Activated T-helper 9 cell treated with anti-CD3 and anti-CD28 coated beads, Interleukin-2, amount 50 U/mL, for 16 hours (primary cell): ENCODE results near the gene ELMO3.

Experiments
- DNase-seq: peaks from one replicate; pipeline ENCODE4 v3.0.0-alpha.2; 2020; ENCODE audit warnings: low read depth

The ELMO3 gene

DNA sequence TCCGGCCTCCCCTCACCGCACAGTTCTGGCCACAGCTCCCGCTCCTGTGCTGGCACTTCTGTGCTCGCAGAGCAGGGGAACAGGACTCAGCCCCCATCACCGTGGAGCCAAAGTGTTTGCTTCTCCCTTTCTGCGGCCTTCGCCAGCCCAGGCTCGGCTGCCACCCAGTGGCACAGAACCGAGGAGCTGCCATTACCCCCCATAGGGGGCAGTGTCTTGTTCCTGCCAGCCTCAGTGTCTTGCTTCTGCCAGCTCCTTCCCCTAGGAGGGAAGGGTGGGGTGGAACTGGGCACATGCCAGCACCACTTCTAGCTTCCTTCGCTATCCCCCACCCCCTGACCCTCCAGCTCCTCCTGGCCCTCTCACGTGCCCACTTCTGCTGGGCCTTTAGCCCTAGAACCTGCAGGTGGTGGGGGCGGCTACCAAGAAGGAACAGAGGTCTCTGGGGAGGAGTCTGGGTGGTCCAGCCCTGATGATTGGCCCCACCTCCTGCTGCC, 645 bp upstream of the ELMO3 start:
- no peak for DNase-seq

DNA sequence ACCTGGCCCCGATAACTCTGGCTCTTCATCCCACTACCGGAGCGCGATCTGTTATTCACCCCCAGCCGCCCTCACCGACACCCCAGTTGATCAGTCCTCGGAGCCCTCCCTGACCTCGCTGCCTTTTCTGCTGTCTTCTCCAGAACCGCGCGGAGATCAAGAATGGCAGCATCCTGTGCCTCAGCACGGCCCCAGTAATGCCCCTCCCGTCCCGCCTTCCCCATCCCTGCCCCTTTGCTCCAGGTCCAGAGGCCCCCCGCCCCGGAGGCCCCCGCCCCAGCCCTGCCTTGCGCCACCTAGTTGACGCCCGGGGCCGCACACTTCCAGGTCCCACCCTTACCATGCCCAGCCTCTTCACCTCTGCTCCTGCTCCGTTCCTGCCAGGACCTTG, 872 bp downstream of the ELMO3 start:
- no peak for DNase-seq

DNA sequence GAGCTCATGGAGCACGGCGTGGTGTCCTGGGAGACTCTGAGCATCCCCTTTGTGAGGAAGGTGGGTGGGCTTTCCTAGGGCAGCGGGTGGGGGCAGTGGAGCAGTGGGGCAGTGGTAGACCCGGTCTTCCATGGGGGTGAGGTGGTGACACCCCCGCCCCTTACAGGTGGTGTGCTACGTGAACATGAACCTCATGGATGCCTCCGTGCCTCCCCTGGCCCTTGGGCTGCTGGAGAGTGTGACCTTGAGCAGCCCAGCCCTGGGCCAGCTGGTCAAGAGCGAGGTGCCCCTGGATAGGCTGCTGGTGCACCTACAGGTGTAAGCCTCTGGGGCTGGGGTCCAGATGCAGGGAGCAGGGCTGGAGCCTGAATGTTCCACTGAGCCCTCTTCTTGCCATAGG, 1.6 kb downstream of the ELMO3 start:
- no peak for DNase-seq

DNA sequence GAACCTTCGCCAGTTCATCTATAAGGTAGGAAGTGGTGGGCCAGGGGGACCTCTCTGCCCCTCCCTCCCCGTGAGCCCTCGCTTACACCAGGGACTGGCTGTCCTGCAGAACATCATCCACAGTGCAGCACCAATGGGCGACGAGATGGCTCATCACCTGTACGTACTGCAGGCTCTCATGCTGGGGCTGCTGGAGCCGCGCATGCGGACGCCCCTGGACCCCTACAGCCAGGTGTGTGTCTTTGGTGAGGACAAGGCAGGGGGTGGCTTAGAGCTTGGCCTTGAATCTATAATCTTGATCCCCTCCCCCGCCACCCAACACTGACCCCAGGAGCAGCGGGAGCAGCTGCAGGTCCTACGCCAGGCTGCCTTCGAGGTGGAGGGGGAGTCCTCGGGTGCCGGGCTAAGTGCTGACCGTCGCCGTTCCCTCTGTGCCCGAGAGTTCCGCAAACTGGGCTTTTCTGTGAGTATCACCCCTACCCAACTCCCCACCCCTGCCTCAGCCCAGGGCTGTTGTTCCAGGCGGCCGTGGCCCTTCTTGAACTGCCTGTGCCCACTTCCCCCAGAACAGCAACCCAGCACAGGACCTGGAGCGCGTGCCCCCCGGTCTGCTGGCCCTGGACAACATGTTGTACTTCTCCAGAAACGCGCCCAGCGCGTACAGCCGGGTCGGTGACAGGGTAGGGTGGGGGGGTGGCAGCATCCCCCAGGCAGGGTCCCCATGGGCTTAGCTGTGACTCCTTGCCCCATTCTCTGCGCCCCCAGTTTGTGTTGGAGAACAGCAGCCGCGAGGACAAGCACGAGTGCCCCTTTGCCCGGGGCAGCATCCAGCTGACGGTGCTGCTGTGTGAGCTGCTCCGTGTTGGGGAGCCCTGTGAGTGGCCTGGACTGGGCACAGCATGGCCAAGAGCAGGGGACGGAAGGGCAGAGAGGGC, 2.7 kb downstream of the ELMO3 start:
- DNase-seq = no peak

DNA sequence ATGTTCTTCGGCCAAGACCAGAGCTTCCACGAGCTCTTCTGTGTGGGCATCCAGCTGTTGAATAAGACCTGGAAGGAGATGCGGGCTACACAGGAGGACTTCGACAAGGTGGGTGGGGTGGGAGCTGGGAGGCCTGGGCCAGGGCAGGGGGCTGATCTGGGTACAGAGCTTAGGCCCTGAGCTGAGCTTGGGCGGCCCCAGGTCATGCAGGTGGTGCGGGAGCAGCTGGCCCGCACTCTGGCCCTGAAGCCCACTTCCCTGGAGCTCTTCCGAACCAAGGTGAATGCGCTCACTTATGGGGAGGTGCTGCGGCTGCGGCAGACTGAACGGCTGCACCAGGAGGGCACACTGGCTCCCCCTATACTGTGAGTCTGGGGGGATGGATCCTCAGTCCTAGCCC, 3.5 kb downstream of the ELMO3 start:
- no peak for DNase-seq

DNA sequence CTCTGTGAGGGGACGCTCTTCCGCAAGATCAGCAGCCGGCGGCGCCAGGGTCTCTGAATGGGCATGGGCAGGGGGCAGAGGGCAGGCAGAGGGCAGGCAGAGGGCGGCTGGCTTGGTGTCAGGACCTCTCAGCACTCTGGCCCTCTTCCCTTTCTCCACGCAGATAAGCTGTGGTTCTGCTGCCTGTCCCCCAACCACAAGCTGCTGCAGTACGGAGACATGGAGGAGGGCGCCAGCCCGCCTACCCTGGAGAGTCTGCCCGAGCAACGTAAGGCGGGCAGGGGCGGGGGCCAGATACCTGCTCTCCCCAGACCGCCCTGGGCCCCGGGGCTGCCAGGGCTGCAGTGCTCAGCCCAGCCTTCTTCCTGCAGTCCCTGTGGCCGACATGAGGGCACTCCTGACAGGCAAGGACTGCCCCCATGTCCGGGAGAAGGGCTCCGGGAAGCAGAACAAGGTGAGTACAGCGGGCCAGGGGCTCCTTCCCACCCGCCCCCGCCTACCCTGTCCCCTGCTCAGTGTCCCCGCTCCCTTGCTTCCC, 4.1 kb downstream of the ELMO3 start:
- DNase-seq = no peak

DNA sequence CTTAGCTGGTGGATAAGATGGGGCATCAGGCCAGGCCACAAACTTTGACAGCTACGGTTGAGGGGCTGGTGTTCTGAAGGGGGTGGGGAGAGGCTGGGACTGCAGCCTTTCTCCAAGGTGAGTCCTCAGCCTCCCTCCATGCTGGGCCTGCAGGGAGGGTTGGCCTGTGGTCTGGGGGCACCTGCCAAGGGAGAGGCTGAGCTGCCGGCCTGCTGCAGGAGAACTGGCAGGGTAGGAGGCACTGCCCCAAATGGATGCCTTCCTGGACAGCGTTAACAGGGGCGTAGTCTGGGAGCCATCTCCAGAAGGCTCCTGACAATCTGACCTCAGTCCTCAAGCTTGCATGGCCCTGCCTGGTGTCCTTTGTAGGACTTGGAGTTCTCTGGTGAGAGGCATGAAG, 5.1 kb downstream of the ELMO3 start:
- DNase-seq = no peak

DNA sequence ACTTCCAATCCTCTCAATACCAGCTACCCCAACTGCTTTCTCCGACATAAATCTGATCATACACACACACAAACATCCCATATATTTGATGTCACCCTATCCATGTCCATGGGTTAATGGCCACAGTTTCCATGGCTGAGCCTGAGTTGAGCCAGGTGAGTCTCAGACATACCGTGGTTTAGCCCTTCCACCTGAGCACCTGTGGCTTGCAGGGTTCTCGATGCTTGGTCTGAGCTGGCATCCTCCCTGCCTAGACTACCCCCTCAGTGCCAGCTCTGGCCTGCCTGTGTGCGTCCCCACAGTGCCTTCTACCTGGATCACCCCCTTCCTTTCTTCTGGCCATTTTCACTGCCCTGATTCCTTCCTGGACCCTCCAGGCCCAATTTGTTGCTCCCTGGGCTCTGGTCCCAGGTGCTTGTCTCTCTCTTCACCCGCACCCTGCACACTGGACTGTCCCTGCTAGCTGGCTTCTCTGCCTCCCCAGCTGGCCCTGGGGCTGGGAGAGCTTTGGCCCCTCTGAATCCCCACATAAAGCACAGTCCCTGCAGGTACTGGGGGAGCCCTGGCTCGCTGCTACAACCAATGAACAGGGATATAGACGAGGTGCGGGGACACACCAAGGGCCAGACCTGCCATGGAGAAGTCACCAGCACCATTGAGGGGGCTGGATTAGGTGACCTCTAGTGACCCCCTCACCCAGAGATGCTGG, 7.4 kb downstream of the ELMO3 start:
- no peak for DNase-seq

DNA sequence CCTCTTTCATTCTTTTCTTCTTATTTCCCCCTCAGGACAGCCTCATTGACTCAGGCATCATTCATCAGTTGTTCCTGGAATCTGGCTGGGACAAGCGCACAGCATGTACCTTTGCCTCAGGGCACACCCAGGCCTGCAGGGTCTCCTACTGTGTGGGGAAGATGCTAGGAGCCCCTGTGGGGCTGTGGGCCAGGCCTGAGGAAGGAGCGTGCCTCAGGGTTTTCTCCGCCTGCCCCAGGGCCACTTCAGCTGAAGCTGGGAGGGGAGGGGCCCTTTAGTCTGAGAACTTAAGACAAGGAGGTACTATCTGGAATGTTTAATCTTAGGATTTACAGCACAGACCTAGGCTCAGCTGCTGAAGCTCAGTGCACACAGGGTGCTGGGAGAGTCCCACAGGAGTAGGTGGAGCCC, 7.9 kb downstream of the ELMO3 start:
- no peak for DNase-seq

DNA sequence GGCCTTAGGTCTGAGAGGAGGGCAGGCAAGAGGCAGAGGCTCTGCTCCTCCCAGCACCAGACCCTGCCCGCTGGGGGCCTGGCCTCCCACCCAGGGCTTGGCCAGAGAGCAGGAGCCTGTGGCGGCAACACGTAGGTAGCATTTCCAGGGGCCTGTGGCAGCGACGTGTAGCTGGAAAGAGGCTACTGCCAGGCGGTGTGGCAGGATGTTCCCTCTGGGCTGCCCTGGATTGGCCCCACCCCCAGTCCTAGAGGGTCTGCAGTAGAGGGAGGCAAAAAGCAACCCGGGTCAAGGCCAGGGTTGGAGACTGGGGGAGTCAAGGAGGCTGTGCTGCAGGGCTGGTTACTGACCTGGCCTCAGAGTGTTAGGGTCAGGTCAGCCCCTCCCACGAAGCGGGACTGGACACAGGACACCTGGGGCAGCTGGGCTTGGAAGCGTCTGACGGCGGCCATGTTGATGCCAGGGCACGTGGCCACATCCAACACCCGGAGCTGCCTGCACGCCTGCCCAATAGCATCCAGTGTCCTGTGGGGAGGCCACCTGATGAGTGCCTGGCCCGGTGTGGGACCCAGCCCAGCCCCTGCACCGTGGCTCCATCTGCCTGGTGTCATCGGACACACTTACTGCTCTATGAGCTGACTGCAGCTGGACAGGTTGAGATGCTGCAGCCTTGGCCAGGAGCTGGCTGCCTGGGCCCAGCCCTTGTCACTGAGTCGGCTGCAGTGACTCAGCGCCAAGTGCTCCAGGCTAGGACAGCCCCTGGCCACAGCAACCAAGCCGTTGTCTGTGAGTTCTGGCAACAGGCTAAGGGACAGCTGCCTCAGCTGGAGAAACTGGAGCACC, 8.5 kb downstream of the ELMO3 start:
- no peak for DNase-seq

DNA sequence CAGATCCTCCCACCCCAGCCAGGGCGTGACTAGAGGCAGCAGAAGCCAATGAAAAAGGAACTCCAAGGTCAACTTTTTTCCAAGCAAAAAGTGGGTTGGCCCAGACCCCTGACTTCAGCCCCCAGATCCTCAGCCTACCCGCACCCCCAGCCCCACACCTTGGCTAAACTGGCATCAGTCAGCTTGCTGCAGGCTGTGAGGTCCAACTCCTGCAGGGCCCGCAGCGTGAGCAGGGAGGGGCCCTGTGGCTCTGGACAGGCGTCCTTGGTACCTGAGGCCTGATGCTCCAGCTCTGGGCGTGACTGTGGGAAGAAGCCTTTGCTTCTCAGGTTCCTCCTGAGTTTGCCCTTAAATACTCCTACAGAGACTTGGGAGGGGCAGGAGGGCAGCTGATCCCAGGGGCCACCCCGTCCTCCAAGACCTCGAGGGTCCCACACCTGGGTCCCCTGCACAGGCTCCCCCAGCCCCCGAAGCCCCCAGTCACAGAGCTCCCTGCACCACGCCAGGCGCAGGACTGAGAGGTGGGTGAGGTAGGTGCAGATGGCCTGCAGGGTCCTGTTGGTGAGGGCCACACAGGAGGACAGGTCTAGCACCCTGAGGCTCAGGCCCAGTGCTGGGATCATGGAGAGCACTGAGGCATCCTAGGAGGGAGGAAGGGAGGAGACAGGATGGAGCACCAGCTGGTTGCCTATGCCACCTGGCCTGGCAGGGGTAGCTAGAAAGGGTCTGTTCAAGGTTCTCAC, 9.4 kb downstream of the ELMO3 start:
- no peak for DNase-seq

DNA sequence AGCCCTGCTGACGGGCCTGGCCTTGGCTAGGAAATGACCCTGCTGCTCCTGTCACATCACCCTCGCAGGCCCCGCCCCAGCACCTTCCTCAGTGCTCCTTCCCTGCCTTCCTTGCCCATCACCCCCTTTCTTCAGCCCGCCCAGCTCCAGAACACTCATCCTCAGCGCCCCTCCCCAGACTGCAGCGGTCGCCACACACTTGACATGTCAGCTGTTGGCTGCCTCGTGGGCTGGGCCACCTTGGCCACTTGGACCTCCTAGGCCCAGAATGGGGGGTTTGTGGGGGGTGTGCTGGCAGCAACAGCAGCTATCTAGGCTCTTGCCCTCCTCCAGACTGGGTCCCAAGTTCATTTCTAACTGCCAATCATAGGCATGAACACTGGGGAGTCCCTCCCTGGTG, 10.6 kb downstream of the ELMO3 start:
- no peak for DNase-seq

DNA sequence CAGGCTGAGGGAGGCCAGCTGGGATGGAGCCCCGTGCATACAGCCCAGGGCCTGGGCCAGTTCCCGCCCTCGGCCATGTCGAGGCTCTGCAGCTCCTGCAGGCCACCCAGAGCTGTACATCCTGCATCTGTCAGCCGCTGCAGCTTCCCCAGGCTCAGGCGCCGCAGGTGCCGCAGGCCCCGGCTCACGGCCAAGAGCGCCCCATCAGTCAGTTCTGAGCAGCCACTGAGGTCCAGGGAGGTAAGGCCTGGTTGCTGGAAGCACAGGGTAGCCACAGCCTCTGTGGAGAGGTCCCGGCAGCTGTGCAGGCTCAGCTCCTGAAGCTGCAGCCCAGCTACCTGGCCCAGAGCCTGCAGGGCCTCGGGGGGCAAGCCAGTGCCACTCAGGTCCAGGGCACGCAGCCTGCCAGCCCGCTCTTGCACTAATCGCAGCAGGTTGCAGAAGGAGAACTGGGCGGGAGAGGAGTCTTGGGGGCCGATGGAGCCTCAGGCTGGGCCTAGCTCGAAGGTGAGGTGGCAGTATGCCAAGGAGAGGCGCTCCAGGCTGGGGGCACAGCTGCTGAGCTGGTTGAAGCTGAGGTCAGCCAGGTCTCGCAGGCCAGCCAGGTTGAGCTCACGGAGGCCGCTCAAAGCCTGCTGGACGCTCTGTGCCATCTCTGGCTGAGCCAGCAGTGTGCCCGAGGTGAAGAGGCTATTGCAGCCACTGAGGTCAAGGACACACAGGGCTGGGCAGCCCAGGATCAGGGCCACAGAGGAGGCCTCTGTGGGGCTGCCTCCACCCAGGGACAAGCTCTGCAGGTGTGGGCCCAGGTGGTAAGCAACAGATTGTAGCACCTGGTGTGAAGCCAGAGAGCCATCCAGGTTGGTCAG, 11.4 kb downstream of the ELMO3 start:
- no peak for DNase-seq

DNA sequence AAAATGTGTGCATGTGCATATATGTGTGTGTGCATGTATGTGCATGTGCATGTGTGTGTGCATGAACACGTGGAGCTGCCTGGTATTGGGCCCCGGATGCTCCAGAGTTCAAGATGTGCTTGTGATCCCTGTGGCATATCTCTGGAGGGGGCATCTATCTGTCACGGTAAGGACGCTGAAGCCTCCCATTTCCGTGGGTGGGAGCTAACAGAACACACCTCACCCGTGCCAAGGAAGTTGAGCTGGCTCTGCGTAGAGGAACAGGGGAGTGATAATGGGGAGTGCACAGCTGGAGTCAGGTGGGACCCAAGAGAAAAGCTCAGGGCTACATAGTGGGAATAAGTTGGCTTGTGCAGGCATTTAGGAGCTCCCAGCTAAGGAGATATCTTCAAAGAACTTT, 12.7 kb downstream of the ELMO3 start:
- no peak for DNase-seq

DNA sequence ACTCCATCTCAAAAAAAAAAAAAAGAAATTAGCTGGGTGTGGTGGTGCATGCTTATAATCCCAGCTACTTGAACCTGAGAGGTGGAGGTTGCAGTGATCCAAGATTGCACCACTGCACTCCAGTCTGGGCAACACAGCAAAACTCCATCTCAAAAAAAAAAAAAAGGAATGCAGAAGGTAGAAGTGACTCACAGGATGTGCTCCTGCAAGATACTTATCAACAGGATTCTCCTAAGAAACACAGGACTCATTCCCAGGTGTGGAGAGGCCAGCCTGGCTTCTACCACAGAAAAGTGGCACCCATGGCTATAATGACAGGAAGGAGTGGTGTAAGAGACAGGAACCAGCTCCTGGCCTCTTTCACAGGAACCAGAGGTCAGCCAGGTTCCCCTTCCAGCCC, 13.8 kb downstream of the ELMO3 start:
- no peak for DNase-seq

DNA sequence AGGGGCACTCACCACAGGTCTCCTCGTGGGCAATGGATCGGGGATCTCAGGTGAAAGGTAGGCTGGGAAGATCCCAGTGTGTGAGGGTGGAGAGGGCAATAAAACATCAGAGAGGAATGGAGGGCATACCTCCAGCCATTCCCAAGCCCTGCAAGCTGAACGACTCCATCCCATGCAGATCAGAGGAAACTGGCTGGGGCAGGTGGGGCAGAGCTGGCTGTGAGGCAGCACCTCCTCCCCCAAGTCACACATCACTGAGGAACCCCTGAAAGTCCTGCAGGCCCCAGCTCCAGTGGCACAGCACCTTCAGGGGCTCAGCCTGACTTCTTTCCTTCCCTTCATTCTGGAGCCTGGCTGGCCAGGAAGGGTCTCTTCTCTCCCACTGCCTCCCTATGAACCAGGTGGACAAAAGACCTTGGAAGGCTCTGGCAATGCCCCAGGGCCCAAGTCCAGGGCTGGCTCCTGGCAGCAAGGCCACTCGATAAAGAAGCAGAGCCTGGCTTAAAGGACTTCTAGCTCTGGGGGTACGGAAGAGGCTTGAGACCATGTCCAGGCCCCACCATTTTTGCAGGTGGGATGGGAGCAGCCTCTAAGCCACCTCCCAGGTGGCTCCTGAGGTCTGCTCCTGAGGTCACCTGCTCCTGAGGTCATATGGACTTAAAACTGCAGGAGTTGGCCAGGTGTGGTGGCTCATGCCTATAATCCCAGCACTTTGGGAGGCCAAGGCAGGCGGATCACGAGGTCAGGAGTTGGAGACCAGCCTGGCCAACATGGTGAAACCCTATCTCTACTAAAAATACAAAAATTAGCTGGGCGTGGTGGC, 14.5 kb downstream of the ELMO3 start:
- no peak for DNase-seq

DNA sequence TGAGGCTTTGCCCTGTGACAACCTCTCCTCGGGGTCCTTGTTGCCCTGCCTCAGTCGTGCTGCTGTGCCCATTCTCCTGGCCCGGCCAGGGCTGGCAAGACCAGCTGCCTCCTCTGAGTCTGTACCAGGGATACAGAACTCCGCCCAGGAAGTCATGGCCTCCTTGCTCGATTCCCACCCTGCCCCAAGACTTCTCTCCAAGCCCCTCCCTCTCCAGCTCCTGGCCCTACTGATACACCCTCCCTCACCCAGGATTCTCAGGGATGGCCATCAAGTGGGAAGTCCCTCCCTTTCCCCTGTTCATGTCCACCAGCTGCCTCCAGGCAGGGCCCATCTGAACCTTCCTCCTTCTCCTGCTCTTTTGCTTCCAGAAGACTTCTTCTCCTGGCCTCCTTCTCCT, 16.8 kb downstream of the ELMO3 start:
- DNase-seq = no peak

DNA sequence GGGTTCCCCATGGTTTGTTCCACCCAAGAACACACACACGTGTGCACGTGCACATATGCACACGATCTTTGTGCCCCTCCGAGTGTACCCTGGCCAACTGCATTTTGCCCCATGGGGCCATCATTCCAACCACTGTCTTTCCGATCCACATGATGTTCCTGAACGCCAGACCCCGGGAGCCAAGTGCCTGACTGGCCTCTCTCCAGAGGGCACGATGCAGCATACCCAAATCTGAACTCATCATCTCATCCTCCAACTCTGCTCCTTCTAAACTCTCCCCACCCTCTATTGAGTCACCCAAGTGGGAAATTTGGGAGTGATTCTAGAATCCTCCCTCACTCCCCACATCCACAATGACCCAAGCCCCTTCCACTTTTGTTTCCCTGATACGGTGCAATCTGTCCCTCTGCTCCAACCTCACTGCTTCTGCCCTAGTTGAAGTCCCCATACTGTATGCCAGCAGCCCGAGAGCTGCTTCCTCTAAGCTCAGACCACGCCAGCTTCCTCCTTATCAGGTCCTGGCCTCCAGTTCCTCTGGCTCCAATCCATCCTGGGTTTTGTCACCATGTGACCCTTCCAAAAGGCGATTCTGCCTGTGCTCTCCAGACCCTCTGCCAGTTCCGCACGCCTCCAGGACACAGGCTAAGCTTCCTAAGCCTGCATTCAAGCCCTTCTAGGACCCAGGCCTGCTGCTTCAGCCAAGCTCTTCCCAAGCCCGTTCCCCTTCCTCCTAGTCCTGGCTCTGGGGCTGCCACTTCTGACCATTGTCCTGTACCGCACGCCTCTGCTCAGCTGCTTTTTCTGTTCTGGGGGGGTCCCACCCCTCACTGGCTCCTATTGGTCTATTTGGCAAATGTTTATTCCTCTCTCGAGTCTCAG, 17.9 kb downstream of the ELMO3 start:
- no peak for DNase-seq

DNA sequence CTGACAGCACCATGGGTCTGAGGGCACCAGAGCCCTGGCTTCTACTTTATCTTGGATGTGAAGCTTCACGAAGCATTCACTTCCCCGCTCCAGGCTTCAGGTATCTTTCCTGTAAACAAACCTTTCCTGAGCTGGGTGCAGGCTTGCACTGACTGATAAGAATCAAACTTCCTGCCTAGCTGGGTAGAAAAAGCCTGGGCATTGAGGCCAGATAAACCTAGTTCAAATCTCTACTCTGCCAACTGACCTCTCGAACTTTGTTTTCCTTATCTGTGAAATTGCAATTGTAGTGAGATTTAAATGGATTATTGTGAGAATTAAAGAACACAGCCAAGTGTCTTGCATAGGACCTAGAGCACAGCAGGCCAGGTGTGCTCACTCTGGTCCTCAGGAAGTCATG, 25.1 kb downstream of the ELMO3 start:
- no peak for DNase-seq
